Sigmoid colon (tissue), 7 donors: ENCODE measurements around the gene SLC17A9. TPM values are rescaled to one million over a fixed set of nuclear protein-coding genes. Genes with fewer than 3 reads are reported as not detected.

Experiments used
- DNase-seq: peaks from one replicate; pipeline ENCODE4 v3.0.0-alpha.2; 2019
- H3K27ac ChIP-seq, 4 donors: fragments of 200-600 bp; sonication (generic); one replicate each; pipeline ENCODE4 v1.5.1; 2016 to 2019; ENCODE audit warnings: mild to moderate bottlenecking in 1 of 4
- H3K27me3 ChIP-seq, 3 donors: fragments of 200-600 bp; sonication (generic); one replicate each; pipeline ENCODE4 v1.5.1; 2019; ENCODE audit warnings: mild to moderate bottlenecking in 1 of 3
- H3K36me3 ChIP-seq, 4 donors: fragments of 200-600 bp; sonication (generic); one replicate each; pipeline ENCODE4 v1.5.1; 2016 to 2019
- H3K4me1 ChIP-seq, 4 donors: fragments of 200-600 bp; sonication (generic); one replicate each; pipeline ENCODE4 v1.5.1; 2017 to 2019
- H3K4me3 ChIP-seq, 4 donors: fragments of 200-600 bp; sonication (generic); one replicate each; pipeline ENCODE4 v1.5.1; 2017 to 2019; ENCODE audit warnings: mild to moderate bottlenecking in 2 of 4, moderate library complexity in 1 of 4
- H3K9me3 ChIP-seq, 4 donors: fragments of 200-600 bp in 3 of 4; sonication (generic) in 3 of 4; one replicate each; pipeline versions ENCODE4 v1.5.1 to v1.6.1; 2013 to 2019
- EP300 ChIP-seq, 4 donors: sonication (generic); formaldehyde crosslinking; IDR thresholded peaks; one replicate each; pipeline ENCODE4 v1.6.1; 2017; ENCODE audit warnings: antibody characterized with exemption in 4 of 4
- POLR2A ChIP-seq, 2 donors: fragments of 450-650 bp; IDR thresholded peaks; one replicate each; pipeline ENCODE4 v1.6.1; 2016; ENCODE audit warnings: antibody characterized with exemption in 2 of 2, mild to moderate bottlenecking in 2 of 2, moderate library complexity in 2 of 2
- POLR2AphosphoS5 ChIP-seq, 4 donors: sonication (generic); formaldehyde crosslinking; IDR thresholded peaks; one replicate each; pipeline ENCODE4 v1.6.1; 2017; ENCODE audit warnings: antibody characterized with exemption in 4 of 4
- WGBS, 2 donors: extraction: QIAGEN DNeasy Blood & Tissue Kit; methylation state at CpG; one replicate each; pipeline ENCODE4 v1.1.7; 2013; 5-methylcytosine and 5-hydroxymethylcytosine counted together
- intact Hi-C: fragments of 100-400 bp; cut with DNase I; formaldehyde crosslinking; loops from one replicate; pipeline ENCODE4 v1.15.1; 2023
- polyA plus RNA-seq, 3 donors: library from polyadenylated mRNA; stranded (reverse); fragments of 200-250 nt; gene quantifications; one replicate each; pipeline ENCODE4 v1.2.3, GENCODE V29; 2013
- total RNA-seq, 4 donors: library from RNA; depleted of rRNA; stranded (reverse); fragments of >200 nt; gene quantifications; one replicate each; pipeline ENCODE4 v1.1.0, GENCODE V29; 2016
- TF ChIP-seq, protein P1 (sequence below), 4 experiments: fragments of 450-650 bp in 3 of 4; fragments of 200-600 bp in 1 of 4; IDR thresholded peaks; one replicate each; pipeline ENCODE4 v1.5.1; 2016 to 2019; ENCODE audit warnings: antibody characterized with exemption in 4 of 4, mild to moderate bottlenecking in 3 of 4, moderate library complexity in 2 of 4
- donor health status: healthy with polysubstance abuse.
- donor health status: Bipolar disorder and iron deficiency.
- donor health status: healthy.

Gene SLC17A9, protein sequence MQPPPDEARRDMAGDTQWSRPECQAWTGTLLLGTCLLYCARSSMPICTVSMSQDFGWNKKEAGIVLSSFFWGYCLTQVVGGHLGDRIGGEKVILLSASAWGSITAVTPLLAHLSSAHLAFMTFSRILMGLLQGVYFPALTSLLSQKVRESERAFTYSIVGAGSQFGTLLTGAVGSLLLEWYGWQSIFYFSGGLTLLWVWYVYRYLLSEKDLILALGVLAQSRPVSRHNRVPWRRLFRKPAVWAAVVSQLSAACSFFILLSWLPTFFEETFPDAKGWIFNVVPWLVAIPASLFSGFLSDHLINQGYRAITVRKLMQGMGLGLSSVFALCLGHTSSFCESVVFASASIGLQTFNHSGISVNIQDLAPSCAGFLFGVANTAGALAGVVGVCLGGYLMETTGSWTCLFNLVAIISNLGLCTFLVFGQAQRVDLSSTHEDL
- 1 to 10 TPM; 2.5 to 7.2 (median 3.3) TPM for total RNA-seq
- 10 to 100 TPM in 1 of 3 donors, 1 to 10 TPM in 1, under 1 TPM in 1; 0.60 to 15.4 (median 2.3) TPM for polyA plus RNA-seq

DNA sequence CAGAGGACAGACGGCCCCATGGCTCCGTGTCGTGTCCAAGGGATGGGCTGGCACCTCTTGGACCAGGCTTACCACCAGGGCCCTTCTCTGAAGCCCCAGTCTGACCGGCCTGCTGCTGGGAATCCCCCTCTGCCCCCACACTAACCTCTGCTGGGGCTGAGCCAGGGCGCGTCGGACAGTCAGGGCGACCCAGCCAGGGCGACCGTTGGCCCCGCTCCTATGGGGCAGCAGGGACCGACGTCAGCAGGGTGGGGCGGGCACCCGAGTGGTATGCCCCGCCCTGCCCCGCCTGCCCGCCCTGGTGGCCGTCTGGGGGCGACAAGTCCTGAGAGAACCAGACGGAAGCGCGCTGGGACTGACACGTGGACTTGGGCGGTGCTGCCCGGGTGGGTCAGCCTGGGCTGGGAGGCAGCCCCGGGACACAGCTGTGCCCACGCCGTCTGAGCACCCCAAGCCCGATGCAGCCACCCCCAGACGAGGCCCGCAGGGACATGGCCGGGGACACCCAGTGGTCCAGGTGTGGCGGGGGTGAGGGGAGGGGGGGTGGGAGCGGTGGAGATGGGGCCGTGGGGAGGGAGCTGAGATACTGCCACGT is at the start of gene SLC17A9:
TSS of gene SLC17A9 (plus strand) at position 337 of the 595 bp plus-strand sequence. CDS start at position 459, 122 bp downstream.
- 2 to 7% methylated on average over 37 of the region's 37 CpGs for WGBS, 2 donors
- TF ChIP-seq POLR2A (IDR thresholded peaks at IDR 0.05) (peak in 1 of 2 donors; percentile 41), POLR2AphosphoS5 (IDR thresholded peaks at IDR 0.05) (peak in 3 of 4 donors; percentile 6 to 43 (median 19)), EP300 (IDR thresholded peaks at IDR 0.05) (no peak)
- TF ChIP-seq, protein P1, sequence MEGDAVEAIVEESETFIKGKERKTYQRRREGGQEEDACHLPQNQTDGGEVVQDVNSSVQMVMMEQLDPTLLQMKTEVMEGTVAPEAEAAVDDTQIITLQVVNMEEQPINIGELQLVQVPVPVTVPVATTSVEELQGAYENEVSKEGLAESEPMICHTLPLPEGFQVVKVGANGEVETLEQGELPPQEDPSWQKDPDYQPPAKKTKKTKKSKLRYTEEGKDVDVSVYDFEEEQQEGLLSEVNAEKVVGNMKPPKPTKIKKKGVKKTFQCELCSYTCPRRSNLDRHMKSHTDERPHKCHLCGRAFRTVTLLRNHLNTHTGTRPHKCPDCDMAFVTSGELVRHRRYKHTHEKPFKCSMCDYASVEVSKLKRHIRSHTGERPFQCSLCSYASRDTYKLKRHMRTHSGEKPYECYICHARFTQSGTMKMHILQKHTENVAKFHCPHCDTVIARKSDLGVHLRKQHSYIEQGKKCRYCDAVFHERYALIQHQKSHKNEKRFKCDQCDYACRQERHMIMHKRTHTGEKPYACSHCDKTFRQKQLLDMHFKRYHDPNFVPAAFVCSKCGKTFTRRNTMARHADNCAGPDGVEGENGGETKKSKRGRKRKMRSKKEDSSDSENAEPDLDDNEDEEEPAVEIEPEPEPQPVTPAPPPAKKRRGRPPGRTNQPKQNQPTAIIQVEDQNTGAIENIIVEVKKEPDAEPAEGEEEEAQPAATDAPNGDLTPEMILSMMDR (IDR thresholded peaks at IDR 0.05): peak in 1 of 4 experiments; percentile 18
- Histone ChIP-seq H3K4me3 (peak within 1 kb of the TSS; percentile 6 to 50 (median 39)), H3K36me3 (peaks cover 9 to 34% (median 15%) of the 10 kb centered on the region in 4 donors), H3K27me3 (no peaks in the 10 kb centered on the region), H3K27ac (peak within 1 kb of the TSS; percentile 86 to 97 (median 90)), H3K9me3 (no peaks in the 10 kb centered on the region), H3K4me1 (peaks cover 0 to 32% (median 30%) of the 10 kb centered on the region in 4 donors)
- peak; percentile 87 for DNase-seq
- intact Hi-C loops: loop anchor here (5.0 to 10.0 kb wide), 2 partner anchors 75 to 262 kb away; partner anchors contain the start of gene YTHDF1

DNA sequence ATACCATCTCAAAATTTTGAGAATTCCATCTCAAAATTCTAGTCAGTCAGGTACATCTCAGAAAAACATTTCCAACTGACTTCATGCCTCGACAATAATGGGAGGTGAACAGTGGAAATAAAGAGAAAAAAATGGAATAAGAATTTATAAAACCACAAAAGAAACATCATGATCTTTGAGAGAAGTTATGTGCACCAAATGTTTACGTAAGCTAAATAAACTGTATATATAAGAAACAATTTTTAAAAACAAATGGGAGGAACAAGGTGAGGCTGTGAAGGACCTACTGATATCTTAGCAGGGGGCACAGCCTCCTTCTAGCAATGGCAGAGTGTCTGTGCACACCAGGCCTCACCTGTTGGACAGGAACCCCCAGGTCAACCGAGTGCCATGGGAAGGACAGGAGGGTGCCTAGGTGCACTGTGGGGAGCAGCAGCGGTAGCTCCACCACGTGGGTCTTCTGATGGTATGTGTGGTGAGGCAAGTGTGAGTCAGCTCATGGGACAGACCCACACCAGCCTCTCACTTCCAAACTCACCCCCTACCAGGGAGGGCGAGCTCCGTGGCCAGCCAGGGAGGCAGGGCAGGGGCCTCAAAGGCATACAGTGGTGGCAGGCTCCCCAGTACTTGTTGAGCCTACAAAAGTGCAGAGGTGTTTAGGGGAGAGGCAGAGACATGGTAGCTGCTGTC is 49.4 kb upstream of the SLC17A9 start:
- Histone ChIP-seq H3K9me3 (no peaks in the 10 kb centered on the region), H3K4me1 (peaks cover 0 to 30% (median 24%) of the 10 kb centered on the region in 4 donors), H3K27me3 (no peaks in the 10 kb centered on the region), H3K27ac (no peak overlapping the region), H3K36me3 (peaks cover 26 to 73% (median 50%) of the 10 kb centered on the region in 4 donors), H3K4me3 (no peak overlapping the region)
- no peak for DNase-seq
- intact Hi-C loops: loop anchor here (5.0 kb wide), 1 partner anchor 34 kb away; the partner anchor contains the start of gene GID8
- WGBS, 2 donors: 77 to 83% methylated on average over 7 of the region's 7 CpGs
- TF ChIP-seq POLR2A (IDR thresholded peaks at IDR 0.05): no peak
- peak in 1 of 4 donors; percentile 3 for TF ChIP-seq POLR2AphosphoS5 (IDR thresholded peaks at IDR 0.05)
- TF ChIP-seq, protein P1 (IDR thresholded peaks at IDR 0.05): no peak
- TF ChIP-seq EP300 (IDR thresholded peaks at IDR 0.05): no peak

DNA sequence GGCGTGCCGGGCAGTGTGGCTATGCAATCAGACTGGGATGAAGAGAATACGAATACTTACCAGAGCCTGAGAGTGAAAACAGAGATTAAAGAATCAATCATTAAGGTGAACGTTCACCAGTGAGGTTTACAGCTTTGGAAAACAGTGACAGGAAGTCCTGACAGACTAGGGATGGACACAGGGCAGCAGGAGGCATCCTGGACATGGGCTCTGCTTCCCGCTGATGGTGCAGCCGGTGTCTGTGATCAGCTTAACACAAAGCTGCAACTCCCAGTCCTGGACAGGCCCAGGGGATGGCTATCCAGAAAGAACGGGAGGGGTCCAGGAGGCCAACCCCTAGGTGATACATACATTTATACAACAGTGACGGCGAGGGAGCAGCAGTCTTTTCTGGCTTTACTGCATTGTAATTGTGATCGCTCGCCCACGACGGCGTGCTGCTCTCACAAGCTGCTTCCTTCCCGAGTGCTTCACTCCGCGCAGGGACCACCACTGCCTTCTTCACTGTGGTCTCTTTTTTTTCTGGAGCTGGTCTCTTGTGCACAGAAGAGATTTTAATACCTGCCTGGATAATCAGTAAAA is 46.9 kb upstream of the SLC17A9 start:
- H3K9me3 ChIP-seq: no peaks in the 10 kb centered on the region
- TF ChIP-seq, protein P1 (IDR thresholded peaks at IDR 0.05): no peak
- TF ChIP-seq POLR2A (IDR thresholded peaks at IDR 0.05) (no peak), POLR2AphosphoS5 (IDR thresholded peaks at IDR 0.05) (no peak), EP300 (IDR thresholded peaks at IDR 0.05) (no peak)
- WGBS, 2 donors: 92 to 93% methylated on average over 17 of the region's 17 CpGs
- no peaks in the 10 kb centered on the region for H3K27me3 ChIP-seq
- H3K4me1 ChIP-seq: peaks cover 0 to 7% (median 2%) of the 10 kb centered on the region in 4 donors
- H3K27ac ChIP-seq: no peak overlapping the region
- intact Hi-C loops: no loop called here
- no peak for DNase-seq
- no peak overlapping the region for H3K4me3 ChIP-seq
- H3K36me3 ChIP-seq: peaks cover 38 to 98% (median 74%) of the 10 kb centered on the region in 4 donors

DNA sequence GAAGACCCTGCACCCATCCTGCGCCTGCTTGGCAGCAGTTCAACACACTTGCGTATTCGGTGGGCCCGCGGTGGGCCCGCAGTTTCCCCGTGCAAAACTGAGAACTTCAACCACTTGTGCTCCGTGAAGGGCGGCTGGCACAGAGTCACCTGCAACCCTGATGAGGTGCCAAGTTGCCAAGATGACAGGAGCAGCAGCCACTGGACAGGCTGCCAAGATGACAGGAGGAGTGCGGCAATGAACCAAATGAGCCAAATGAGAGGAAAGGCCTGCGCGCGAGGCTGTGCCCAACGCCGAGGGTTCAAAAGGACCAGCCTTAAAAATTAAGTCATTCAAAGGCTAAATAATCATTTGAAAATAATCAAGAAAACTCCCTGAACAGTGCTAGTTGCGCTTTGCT is 46.3 kb upstream of the SLC17A9 start:
- Histone ChIP-seq H3K9me3 (no peaks in the 10 kb centered on the region), H3K4me3 (no peak overlapping the region), H3K27ac (no peak overlapping the region), H3K36me3 (peaks cover 44 to 99% (median 80%) of the 10 kb centered on the region in 4 donors), H3K4me1 (peaks cover 0 to 4% (median 0%) of the 10 kb centered on the region in 4 donors), H3K27me3 (no peaks in the 10 kb centered on the region)
- 94 to 96% methylated on average over 16 of the region's 16 CpGs for WGBS, 2 donors
- no peak for DNase-seq
- intact Hi-C loops: no loop called here
- TF ChIP-seq POLR2AphosphoS5 (IDR thresholded peaks at IDR 0.05) (no peak), EP300 (IDR thresholded peaks at IDR 0.05) (no peak), POLR2A (IDR thresholded peaks at IDR 0.05) (no peak)
- TF ChIP-seq, protein P1 (IDR thresholded peaks at IDR 0.05): no peak
